LNCaP clone FGC (cell line): Measurements from ENCODE around the gene LPIN1.

Experiments
- DNase-seq: peaks from one replicate; pipeline ENCODE4 v3.0.0-alpha.2; 2011; ENCODE audit warnings: low read depth
- H3K4me3 ChIP-seq: 2 replicates; pipeline ENCODE4 v1.5.1; 2011; ENCODE audit warnings: mild to moderate bottlenecking, low read depth, low read length, control low read depth
- CTCF ChIP-seq: IDR thresholded peaks from 2 replicates; pipeline ENCODE4 v1.5.1; 2012; ENCODE audit warnings: mild to moderate bottlenecking; ENCODE audit not compliant: control insufficient read depth, insufficient read depth; ENCODE audit errors: extremely low read depth

The LPIN1 gene

GRCh38 chr2:11798701-11799435 is 52.4 kb downstream of the LPIN1 start:
- TF ChIP-seq CTCF: no peak
- no peak for DNase-seq

GRCh38 chr2:11799826-11800225 is 53.4 kb downstream of the LPIN1 start:
- no peak overlapping the region for H3K4me3 ChIP-seq
- no peak for DNase-seq
- TF ChIP-seq CTCF: no peak

More at GRCh38 chr2:11798701-11799435, 52.4 kb downstream of the LPIN1 start:
- H3K4me3 ChIP-seq: no peak overlapping the region

- H3K4me3 ChIP-seq: no peak overlapping the region
- no peak for TF ChIP-seq CTCF
- no peak for DNase-seq
Measured at GRCh38 chr2:11802782-11803191, 56.4 kb downstream of the LPIN1 start.

GRCh38 chr2:11805024-11805423 is 58.6 kb downstream of the LPIN1 start:
- no peak for TF ChIP-seq CTCF
- no peak for DNase-seq
- no peak overlapping the region for H3K4me3 ChIP-seq

- H3K4me3 ChIP-seq: no peak overlapping the region
- no peak for TF ChIP-seq CTCF
- DNase-seq: no peak
Measured at GRCh38 chr2:11805920-11806319, 59.5 kb downstream of the LPIN1 start.

GRCh38 chr2:11807156-11808015 is 61.0 kb downstream of the LPIN1 start:
- no peak for DNase-seq
- no peak overlapping the region for H3K4me3 ChIP-seq
- no peak for TF ChIP-seq CTCF

GRCh38 chr2:11808016-11808400 is 61.6 kb downstream of the LPIN1 start:
- no peak for TF ChIP-seq CTCF

More at GRCh38 chr2:11808016-11808400, 61.6 kb downstream of the LPIN1 start:
- no peak for DNase-seq
- H3K4me3 ChIP-seq: no peak overlapping the region
